Stimulated activated CD4-positive, alpha-beta T cell treated with anti-CD3 and anti-CD28 coated beads, Interleukin-4, amount 100 ng/mL, for 48 hours (primary cell): Measurements from ENCODE around the gene ABHD6.
"Not testable (repeated sequence)": the region's sequence is repeated elsewhere in the genome, so short reads cannot be mapped to it uniquely, and the experiment has no call there.

Experiments
- DNase-seq, 2 donors: peaks; one replicate each; pipeline ENCODE4 v3.0.0-alpha.2; 2020; ENCODE audit warnings: low read depth in 2 of 2

The ABHD6 gene

DNA sequence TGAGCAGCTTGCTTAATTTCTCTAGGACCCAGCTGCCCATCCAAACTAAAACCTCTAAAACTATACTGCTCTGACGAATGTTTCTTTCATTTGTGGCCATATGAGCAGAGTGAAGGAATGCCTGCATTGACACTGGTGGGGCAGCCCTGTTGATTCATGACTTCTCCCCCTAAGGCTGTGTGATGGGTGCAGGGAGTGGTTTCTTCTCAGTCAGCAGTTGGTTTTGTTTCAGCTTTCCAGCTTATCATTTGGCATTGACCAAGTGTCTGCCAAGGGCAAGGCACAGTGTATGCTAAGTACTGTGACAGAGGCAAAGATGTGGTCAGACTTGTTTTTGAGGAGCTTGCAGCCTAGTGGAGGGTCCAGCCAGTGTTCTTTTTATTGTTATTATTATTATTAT lies 4.7 kb downstream of the ABHD6 start:
- no peak for DNase-seq

DNA sequence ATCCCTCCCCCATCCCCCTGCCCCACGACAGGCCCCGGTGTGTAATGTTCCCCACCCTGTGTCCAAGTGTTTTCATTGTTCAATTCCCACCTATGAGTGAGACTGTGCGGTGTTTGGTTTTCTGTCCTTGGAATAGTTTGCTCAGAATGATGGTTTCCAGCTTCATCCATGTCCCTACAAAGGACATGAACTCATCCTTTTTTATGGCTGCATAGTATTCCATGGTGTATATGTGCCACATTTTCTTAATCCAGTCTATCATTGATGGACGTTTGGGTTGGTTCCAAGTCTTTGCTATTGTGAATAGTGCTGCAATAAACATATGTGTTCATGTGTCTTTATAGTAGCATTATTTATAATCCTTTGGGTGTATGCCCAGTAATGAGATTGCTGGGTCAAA lies 5.3 kb downstream of the ABHD6 start:
- not testable (repeated sequence) for DNase-seq

DNA sequence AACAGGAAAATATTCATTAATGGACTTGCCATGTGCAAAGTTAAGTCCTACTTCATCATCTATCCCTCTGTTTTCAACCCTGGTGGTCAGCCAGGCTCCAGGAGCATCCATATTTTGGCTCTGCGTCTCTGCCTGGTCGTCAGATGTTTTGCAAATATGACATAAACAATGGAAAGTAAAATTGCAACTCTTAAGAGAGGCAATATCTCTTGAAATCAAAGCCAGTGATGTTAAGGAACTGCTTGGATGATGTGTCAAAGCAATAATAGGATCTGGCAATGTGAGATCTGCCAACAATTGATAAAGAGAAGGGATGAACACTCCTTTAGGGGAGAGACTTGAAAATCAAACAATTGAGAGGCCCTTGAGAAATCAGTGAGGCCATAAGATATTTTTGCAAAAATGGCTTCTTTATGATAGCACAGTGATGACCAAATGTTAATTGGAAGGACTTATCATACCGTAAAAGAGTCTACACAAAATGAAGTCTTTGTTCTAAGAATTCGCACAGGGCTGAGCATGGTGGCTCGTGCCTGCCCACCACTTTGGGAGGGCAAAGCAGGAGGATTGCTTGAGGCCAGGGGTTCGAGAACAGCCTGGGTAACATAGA lies 6.5 kb downstream of the ABHD6 start:
- no peak for DNase-seq

DNA sequence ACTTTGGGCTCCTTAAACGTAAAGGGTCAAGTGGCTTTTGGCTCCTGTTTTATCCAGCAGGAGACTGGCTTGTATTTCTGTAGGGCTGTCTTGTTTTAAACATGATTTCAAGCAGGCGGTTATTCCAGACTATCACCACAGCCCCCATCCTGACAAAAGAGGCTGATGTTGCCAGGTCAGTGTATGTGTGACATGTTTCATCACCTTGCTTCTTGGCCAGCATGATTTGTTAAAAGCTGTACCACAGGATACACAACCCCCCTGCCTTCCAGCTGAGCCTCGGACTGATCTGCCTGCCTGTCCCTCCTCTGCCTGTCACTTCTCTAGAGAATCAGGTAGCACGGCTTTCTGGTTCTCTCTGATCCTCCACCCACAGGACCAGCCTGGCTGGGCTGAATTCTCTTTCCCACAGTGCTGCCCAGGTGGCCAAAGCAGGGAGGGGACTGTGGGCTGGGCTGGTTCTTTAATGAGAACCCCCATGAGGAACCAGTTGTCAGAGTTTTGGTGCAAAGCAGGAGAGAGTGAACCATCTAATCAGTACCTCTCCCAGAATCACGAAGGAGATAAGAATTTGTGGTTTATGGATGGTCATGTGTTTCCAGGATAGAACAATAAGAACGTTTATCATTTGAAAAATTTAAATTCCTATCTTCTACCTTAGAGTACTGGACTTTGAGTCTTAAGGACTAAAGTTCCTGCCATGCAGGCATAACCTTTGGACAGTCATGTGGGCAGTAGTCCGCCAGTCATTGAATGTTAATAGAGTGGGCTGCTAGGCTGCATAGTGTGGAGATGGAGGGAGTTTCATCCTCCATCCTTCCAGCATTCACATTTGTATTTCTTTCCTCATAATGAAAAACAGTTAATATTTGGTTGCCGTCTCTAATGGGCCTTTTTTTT lies 8.8 kb downstream of the ABHD6 start:
- DNase-seq: no peak

DNA sequence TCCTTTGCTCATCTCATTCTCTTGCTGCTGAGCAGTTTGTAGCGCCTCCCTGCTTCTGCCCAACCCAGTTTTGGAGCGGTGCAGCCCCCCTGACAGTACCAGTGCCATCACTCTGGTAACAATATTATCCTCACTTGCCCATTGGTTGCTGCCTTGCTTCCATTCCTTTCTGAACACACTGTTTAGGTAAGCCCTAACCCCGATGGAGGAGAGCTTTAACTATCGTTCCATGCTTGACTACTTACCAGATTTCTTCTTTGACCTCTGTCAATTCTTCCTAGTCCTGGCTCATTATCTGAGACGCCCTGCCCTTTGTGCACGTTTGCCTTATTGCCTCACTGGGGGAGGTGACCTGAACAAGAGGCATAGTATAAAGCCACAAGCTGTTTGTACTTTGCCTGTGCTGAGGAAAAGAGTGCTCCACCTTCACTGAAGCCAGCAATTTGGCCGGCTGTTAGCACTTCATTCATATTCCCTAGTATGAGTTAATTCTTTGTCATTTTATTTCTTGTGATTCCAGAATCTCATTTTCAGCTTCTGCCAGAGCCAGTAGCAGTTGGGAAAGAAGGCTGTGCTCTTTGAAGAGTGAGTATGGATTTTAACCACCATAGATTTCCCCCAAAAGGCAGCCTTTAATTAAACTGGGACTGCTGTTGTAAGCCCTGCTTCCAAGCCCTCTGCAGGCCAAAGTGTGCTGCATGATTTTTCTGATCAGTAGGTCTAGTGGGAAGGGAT lies 11.9 kb downstream of the ABHD6 start:
- no peak for DNase-seq

DNA sequence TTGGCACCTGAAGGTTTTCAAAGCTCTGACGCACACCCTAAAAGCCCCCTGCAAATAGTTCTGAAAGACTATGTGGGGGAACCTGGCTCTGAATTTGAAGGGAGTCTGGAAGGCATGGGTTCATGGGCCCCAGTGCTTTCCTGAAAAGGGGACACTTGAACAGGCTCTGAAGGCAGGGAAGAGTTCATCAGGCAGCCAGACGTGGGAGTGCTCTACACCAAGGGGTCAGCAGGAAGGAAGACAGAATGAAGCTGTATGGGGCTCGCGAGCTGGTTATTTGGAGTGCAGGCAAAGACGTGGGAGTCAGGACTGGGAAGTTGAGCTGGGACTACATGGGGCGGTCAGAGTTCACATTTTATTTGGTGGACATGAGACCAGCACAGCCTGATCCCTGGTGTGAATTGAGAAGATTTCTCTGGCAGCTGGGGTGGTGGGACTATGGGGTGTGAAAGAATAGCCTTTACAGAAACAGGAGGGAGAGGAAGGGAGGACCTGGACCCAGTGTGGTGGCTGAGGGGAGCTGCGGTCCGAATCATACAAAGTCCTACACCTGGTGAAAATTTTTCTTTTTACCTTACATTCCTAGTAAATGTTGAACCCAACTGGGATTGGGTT lies 12.6 kb downstream of the ABHD6 start:
- no peak for DNase-seq

DNA sequence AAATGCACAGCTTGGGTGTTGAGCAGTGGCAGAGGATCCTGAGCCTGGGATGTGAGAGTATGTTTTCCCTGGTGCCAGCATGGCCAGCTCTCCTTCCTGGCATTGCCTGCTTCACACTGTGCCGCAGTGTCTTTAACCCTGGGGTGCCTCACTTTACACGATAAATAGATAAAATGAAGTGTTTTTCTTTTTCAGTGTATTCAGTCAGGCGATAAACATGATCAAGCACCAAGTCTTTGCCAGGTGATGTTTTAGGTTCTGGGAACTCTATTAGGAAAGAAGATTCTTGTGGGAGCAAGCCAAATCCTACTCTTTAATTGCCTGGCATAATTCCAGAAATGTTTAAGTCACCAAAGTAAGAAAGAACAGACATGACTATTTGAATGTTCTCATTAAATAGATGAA lies 14.0 kb downstream of the ABHD6 start:
- no peak for DNase-seq

DNA sequence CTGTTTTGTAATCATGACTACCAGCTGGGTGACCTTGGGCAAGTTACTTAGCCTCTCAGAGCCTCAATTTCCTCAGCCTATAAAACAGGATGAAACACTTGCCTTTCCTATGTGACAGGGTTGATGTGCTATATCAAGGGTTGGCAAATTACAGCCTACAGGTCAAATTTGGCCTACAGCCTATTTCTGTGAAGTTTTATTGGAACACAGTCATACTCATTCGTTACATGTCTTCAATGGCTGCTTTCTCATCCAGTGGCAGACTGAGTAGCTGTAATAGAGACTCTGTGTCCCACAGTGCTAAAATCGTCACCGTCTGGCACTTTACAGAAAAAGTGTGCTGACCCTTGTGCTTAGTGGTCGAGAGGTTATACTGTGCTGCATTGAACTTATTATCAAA lies 16.6 kb downstream of the ABHD6 start:
- no peak for DNase-seq

DNA sequence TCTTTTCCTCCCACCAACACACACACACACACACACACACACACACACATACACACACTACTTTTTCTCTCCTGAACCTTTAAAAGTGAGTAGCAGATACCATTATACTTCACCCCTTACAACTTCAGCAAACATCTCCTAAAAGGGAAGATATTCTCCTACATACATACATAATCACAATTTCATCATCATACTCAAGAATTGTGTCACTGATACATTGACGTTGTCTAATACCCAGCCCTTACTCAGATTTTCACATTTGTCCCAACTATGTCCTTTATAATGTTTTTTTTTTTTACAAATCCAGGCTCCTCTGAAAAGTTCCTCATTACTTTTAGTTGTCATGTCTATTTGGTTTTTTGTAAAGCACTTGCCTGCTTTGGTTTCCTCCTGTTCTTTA lies 18.5 kb downstream of the ABHD6 start:
- DNase-seq: no peak

DNA sequence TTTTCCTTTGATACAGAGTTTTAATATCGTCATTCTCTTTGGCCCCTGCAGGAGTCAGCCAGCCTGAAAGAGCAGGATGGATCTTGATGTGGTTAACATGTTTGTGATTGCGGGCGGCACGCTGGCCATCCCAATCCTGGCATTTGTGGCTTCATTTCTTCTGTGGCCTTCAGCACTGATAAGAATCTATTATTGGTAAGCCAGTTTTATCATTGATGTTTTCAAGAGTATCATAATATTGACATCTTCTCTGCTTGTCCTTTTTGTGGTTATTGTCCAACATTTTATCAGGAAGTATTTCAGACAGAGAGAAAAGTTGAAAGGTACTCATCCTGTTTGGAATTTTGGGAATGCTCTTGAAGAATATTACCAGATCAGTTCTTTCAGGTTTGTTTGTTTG lies 18.9 kb downstream of the ABHD6 start:
- no peak for DNase-seq

DNA sequence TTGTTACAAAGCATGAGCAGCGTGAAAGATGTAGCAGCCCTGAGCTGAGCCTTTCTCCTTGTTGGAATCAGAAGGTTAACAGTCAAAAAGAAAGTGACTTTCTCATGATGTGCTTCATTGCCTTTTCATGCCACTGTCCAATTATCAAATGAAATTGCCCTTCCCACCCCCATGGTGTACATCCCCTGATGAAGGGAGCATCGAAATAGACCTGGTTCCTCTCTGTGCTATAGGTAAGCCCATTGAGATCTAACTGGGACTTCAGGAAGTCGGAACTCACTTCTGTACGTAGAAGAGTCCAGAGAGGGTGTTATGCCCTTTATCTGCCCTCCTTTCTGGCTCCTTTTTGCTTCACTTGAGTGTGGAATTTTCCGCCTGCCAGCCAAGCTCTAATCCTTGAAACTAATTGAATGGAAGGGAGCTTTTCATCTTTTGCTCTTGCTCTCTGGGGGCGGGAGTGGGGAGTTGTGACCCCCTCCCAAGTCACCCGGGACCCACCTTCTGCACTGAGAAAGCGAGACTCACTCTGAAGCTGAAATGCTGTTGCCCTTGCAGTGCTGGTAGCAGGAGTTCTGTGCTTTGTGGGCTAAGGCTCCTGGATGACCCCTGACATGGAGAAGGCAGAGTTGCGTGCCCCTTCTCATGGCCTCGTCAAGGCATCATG lies 20.9 kb downstream of the ABHD6 start:
- DNase-seq: no peak

DNA sequence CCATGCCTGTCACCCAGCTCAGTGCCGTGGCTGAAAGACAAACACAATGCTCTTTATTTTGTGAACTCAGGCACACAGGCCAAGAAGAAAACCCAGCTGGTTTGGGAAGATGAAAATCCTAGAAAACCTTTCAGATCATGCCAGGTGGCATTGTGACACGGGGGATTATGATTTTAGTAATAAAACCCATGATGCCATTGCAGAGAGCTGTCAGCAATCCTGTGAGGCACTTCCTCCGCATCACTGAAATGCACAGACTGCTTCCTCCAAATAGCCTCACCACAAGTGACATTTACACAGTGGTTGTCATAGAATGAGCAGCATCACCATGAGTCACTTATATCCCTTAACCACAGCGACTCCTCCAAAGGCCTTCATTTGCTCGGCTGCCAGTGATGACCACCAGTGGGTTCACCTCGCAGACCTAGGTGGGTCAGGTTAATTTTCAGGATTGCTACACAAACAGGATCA lies 22.7 kb downstream of the ABHD6 start:
- no peak for DNase-seq

DNA sequence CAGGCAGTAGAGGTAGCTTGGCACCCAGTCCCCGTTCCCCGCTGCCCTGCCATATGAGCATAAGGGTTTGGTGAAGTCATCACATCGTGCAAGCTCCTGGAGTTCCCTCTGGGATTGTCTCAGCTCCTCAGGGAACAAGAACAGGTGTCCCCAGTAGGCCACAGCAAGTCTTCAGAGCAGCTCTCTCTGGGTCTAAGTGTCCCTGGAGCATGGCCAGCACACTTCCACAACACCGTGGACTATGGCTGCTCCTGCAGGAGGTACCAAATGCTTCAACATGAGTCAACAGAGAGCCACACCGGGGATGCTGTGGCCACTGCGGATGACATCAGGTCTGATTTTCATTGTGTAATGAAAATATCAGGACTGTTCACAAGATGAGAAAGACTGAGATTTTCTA lies 23.1 kb downstream of the ABHD6 start:
- no peak for DNase-seq

DNA sequence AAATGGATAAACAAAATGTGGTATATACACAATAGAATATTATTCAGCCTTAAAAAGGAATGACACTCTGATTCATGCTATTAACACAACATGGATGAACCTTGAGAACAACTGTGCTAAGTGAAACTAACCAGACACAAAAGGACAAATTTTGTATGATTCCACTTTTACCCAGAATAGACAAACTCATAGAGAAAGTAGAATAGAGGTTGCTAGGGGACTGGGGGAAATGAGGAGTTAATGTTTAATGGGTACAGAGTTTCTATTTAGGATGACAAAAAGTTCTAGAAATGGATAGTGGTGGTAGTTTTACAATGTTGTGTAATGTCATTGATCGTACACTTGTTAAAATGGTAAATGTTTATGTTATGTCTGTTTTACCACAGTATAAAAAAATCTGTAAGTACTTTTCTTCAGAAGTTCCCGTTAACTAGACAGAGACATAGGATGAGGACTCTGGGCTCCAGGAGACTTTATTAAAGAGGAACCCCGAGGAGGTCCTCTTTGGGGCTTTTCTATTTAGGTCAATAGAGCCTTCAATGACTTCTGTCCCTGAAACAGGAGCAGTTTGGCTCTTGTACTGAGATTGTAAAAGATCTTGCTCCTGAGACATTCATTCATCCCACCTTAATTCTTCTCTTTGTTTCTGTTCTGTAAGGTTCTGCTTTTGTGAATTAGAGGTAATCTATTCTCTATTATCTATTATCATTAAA lies 24.5 kb downstream of the ABHD6 start:
- no peak for DNase-seq

DNA sequence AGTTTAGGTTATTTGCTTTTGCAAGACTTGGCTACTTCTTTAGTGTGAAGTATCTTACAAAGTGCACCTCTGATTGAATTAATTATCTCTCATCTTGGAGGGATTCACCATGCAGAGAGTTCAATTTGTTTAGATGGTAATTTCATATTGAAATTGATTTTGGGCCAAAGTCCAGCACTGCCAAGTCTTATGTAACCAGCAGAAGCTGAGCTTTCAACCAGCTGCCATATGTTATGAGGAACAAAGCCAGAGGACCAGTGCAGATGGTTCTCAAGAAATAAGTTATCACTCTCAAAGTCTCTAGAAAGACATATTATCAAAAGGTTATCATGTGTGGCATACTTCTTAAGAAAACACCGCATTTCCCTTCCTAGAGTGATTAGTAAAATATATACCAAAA lies 29.0 kb downstream of the ABHD6 start:
- DNase-seq: no peak

DNA sequence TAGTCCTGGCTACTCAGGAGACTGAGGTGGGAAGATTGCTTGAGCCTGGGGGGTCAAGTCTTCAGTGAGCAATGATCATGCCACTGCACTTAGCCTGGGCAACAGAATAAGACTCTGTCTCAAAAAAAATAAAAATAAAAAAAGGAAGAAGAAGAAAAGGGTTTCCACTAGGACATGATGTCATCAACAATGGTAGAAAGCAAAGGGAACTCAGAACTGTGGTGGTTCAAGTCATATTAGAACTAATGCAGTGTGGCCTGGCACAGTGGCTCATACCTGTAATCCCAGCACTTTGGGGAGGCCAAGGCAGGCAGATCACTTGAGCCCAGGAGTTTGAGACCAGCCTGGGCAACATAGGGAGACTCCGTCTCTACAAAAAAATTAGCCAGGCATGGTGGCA lies 30.0 kb downstream of the ABHD6 start:
- not testable (repeated sequence) for DNase-seq

DNA sequence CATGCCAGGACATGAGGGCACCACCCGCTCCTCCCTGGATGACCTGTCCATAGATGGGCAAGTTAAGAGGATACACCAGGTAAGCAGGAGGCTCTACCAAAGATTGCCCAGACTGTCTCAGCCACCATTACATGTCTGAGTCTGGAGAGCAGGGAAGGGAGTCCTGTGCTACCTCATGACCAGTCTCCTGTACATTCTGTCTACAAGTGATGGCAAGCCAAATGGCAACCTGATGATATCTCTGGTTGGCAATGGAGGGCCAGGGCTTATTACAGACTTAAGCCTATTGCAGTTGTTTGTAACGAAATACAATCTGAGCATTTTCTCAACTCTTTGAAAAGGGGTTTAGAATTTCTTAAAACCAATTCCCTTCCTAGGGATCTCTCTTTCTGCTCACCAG lies 31.8 kb downstream of the ABHD6 start:
- DNase-seq: no peak

DNA sequence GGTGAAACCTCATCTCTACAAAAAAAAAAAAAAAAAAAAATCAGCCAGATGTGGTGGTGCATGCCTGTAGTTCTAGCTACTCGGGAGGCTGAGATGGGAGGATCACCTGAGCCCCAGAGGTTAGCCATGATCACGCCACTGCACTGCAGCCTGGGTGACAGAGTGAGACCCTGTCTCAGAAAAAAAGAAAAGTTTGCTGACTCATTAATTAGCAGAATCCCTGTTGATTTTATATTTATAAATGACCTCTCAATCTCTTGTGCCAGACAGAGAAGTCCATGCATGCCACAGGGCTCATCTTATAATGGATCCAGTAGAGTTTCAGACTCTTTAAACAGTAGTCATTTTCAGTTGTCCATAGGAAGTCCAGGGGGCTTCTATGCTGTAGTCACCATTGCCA lies 32.9 kb downstream of the ABHD6 start:
- DNase-seq: no peak

DNA sequence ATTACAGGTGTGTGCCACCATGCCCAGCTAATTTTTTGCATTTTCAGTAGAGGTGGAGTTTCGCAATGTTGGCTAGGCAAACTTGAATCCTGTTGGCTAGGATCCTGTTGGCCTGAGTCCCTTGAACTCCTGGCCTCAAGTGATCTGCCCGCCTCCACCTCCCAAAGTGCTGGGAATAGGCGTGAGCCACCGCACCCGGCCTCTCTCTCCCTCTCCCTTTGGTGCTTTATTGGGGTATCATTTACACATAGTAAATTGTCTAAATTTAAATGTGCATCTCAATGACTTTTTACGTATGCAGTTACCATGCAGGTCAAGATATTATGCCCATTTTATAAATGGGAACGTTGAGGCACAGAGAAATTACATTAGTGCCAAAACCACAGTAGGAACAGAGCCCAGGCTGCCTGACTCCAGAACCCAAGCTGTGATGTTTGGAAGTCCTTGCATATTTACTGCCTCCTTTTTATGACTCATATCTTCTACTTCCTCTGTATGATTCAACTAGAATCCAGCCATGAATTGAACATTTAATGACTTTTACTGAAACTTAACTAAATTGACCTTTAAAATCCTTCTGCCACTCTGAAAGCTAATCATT lies 34.4 kb downstream of the ABHD6 start:
- DNase-seq: no peak

DNA sequence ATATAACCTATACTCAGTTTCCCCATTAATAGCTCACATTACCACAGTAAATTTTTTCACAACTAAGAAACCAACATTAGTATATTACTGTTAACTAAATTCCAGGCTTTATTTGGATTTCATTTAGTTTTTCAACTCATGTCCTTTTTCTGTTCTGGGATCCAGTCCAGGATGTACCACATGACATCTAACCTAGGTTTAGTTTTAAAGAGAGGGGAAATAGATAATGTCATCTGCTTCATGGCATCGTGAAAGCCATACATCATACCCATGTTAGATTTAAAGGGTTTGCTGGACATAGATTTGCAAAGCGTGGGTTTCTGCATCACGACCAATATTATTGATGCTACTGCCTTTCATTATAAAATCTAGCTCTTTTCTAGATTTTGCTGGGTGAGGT lies 35.3 kb downstream of the ABHD6 start:
- DNase-seq: no peak

DNA sequence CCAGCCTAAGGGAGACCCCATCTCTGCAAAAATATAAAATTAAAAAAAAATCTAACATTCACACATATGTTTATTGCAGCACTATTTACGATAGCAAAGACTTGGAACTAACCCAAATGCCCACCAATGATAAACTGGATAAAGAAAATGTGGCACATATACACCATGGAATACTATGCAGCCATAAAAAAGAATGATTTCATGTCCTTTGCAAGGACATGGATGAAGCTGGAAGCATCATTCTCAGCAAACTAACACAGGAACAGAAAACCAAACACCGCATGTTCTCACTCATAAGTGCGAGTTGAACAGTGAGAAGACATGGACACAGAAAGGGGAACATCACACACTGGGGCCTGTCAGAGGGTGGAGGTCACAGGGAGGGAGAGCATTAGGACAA lies 35.8 kb downstream of the ABHD6 start:
- DNase-seq: not testable (repeated sequence)
